SK-N-SH (cell line): ENCODE results near the gene EXPH5.

Source experiments
- EP300 ChIP-seq, 2 experiments: IDR thresholded peaks; 2 replicates each; pipeline versions ENCODE4 v1.4.0 to v1.6.1; 2012; ENCODE audit warnings: borderline replicate concordance in 1 of 2, low read depth in 1 of 2, low read length in 1 of 2
- EZH2phosphoT487 ChIP-seq: fragments of 200-600 bp; sonication (generic); IDR thresholded peaks from 2 replicates; pipeline ENCODE4 v1.6.1; 2017; ENCODE audit warnings: low read depth, mixed run types, mild to moderate bottlenecking, antibody characterized with exemption, moderate library complexity, borderline replicate concordance
- NRF1 ChIP-seq: IDR thresholded peaks from 2 replicates; pipeline ENCODE4 v1.6.1; 2012; ENCODE audit warnings: low read depth, mild to moderate bottlenecking, low read length
- POLR2AphosphoS5 ChIP-seq: IDR thresholded peaks from 2 replicates; pipeline ENCODE4 v1.6.1; 2012; ENCODE audit warnings: low read depth, low read length
- RCOR1 ChIP-seq: fragments of 150-350 bp; IDR thresholded peaks from 2 replicates; pipeline ENCODE4 v1.6.1; 2017; ENCODE audit warnings: antibody characterized with exemption, low read length
- TAF1 ChIP-seq: IDR thresholded peaks from 2 replicates; pipeline ENCODE4 v1.6.1; 2012; ENCODE audit warnings: low read depth, mild to moderate bottlenecking, low read length, moderate library complexity, borderline replicate concordance
- TF ChIP-seq, protein P1 (sequence below): IDR thresholded peaks from 2 replicates; pipeline ENCODE4 v1.6.1; 2012; ENCODE audit warnings: mild to moderate bottlenecking, low read depth, low read length, moderate library complexity
- TF ChIP-seq, protein P2 (sequence below): IDR thresholded peaks from 2 replicates; pipeline ENCODE4 v1.4.0; 2012; ENCODE audit warnings: low read depth
- TF ChIP-seq, protein P3 (sequence below): fragments of 200-600 bp; sonication (generic); IDR thresholded peaks from 2 replicates; pipeline ENCODE4 v1.6.1; 2017; ENCODE audit warnings: antibody characterized with exemption, mild to moderate bottlenecking, moderate library complexity

DNA sequence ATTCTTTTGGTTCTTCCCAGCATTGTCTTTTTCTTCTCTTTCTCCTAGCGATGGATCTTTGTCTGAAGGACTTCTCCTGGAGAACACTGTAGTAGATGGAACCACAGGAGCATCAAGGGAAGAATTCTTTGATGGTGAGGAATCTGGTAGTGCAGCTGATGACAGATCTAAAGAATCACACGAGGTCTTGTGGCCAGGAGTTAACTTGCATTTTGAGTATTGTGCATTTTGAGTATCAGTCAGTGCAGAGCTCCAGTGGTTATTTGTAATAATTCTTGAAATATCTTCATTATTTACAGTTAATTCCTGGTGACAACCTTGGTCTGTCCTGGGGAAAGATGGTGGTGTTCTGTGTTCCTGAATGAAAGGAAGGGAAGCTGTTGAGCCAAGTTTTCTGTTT lies 80.9 kb downstream of the EXPH5 start:
- TF ChIP-seq, protein P1, sequence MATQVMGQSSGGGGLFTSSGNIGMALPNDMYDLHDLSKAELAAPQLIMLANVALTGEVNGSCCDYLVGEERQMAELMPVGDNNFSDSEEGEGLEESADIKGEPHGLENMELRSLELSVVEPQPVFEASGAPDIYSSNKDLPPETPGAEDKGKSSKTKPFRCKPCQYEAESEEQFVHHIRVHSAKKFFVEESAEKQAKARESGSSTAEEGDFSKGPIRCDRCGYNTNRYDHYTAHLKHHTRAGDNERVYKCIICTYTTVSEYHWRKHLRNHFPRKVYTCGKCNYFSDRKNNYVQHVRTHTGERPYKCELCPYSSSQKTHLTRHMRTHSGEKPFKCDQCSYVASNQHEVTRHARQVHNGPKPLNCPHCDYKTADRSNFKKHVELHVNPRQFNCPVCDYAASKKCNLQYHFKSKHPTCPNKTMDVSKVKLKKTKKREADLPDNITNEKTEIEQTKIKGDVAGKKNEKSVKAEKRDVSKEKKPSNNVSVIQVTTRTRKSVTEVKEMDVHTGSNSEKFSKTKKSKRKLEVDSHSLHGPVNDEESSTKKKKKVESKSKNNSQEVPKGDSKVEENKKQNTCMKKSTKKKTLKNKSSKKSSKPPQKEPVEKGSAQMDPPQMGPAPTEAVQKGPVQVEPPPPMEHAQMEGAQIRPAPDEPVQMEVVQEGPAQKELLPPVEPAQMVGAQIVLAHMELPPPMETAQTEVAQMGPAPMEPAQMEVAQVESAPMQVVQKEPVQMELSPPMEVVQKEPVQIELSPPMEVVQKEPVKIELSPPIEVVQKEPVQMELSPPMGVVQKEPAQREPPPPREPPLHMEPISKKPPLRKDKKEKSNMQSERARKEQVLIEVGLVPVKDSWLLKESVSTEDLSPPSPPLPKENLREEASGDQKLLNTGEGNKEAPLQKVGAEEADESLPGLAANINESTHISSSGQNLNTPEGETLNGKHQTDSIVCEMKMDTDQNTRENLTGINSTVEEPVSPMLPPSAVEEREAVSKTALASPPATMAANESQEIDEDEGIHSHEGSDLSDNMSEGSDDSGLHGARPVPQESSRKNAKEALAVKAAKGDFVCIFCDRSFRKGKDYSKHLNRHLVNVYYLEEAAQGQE, result no peak
- TF ChIP-seq EZH2phosphoT487 (no peak), RCOR1 (no peak), EP300 (IDR thresholded peaks at IDR 0.05; ENCODE audit: borderline replicate concordance in 1 of 2, low read depth in 1 of 2, low read length in 1 of 2) (no peak), NRF1 (no peak), POLR2AphosphoS5 (no peak), TAF1 (no peak)
- TF ChIP-seq, protein P2, sequence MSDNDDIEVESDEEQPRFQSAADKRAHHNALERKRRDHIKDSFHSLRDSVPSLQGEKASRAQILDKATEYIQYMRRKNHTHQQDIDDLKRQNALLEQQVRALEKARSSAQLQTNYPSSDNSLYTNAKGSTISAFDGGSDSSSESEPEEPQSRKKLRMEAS, result no peak
- TF ChIP-seq, protein P3, sequence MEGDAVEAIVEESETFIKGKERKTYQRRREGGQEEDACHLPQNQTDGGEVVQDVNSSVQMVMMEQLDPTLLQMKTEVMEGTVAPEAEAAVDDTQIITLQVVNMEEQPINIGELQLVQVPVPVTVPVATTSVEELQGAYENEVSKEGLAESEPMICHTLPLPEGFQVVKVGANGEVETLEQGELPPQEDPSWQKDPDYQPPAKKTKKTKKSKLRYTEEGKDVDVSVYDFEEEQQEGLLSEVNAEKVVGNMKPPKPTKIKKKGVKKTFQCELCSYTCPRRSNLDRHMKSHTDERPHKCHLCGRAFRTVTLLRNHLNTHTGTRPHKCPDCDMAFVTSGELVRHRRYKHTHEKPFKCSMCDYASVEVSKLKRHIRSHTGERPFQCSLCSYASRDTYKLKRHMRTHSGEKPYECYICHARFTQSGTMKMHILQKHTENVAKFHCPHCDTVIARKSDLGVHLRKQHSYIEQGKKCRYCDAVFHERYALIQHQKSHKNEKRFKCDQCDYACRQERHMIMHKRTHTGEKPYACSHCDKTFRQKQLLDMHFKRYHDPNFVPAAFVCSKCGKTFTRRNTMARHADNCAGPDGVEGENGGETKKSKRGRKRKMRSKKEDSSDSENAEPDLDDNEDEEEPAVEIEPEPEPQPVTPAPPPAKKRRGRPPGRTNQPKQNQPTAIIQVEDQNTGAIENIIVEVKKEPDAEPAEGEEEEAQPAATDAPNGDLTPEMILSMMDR, result no peak
